SH-SY5Y (cell line): Measurements from ENCODE around the gene CHST11.

ENCODE experiments used
- GATA2 ChIP-seq: IDR thresholded peaks from 2 replicates; pipeline ENCODE4 v1.6.1; 2011; ENCODE audit warnings: mild to moderate bottlenecking, low read depth, low read length
- GATA3 ChIP-seq: IDR thresholded peaks from 2 replicates; pipeline ENCODE4 v1.6.1; 2011; ENCODE audit warnings: low read depth, mild to moderate bottlenecking, low read length, moderate library complexity

DNA sequence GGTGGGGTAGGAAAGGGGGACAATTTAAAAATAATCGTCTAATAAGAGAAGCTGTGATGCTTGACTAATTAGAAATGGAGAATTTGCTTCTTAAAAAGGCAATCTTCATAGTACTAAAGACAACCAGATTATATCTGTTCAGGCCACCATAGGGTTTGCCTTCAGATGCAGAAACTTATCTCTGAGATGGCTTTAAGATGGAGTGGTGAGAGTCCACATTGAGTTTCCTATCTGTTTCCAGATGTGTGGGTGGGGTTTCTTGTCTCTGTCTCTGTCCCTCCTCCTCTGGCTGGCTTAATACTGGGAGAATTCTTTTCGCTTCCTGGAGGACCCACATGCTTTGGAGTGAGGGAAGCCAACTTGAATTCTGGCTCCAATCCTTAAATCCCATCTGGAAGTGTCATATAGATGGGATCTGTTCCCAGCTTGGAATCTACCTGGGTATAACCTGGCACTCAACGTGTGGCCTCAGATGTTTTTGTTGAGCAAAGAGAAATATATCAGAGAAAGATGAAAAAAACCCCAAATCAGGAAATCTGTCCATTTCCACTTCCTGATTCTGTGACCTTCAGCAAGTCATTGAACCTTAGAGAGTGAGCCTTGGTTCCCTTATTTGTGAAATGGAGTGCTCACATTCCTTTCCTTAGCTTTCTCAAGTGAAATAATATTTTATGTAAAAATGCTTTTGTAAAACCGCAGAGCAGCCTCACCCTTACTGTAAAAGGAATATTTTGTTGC is 66.4 kb downstream of the CHST11 start:
- TF ChIP-seq GATA2 (no peak), GATA3 (no peak)
